C1 segment of cervical spinal cord (tissue), 14 donors: ENCODE measurements around the gene HPN.
A peak's percentile ranks its signal among the peaks of the same experiment; 100 is the strongest.

Experiments used
- DNase-seq, 14 donors: peaks; one replicate each; lab custom pipeline; 2025; lab: John Stamatoyannopoulos, UW

The HPN gene

DNA sequence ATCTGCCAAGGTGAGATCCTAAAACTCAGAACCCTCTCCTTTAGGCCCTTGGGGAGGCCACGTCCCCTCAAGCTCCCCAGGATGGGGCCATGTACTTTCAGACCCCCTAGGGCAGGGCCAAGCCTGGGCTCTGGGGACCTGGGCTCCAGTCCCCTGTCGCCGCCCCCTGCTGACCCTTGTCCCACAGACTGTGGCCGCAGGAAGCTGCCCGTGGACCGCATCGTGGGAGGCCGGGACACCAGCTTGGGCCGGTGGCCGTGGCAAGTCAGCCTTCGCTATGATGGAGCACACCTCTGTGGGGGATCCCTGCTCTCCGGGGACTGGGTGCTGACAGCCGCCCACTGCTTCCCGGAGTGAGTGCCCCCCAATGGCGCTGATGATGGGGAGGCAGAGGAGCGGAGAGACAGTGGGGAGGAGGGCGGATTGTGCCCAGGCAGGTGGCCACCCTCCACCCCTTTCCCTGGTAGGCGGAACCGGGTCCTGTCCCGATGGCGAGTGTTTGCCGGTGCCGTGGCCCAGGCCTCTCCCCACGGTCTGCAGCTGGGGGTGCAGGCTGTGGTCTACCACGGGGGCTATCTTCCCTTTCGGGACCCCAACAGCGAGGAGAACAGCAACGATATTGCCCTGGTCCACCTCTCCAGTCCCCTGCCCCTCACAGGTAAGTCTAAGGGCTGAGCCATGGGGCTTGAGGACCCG lies 18.8 kb downstream of the HPN start:
- no peak for DNase-seq

DNA sequence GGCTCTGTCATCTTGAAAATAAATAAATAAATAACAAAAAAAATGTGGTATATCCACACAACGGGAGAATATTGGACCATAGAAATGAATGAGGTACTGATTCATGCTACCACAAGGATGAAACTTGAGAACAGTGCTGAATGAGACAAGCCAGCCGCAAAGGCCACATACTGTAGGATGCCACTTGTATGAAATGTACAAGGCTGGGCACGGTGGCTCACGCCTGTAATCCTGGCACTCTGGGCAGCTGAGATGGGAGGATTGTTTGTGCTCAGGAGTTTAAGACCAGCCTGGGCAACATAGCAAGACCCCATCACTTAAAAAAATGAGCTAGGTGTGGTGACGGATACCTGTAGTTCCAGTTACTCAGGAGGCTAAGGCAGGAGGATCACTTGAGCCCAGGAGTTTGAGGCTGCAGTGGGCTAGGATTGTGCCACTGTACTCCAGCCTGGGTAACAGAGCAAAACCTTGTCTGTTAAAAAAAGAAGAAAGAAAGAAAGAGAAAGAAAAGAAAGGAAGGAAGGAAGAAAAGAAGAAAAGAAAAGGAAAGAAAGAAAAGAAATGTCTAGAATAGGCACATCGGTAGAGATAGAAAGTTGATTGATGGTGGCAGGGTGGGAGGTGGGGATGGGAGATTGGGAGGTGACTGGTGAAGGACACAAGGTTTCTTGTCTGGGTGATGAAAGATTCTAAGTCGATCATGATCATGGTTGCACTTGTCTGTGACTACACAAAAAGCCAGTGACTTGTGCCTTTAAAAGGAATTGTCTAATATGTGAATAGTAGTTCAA lies 20.3 kb downstream of the HPN start:
- no peak for DNase-seq

DNA sequence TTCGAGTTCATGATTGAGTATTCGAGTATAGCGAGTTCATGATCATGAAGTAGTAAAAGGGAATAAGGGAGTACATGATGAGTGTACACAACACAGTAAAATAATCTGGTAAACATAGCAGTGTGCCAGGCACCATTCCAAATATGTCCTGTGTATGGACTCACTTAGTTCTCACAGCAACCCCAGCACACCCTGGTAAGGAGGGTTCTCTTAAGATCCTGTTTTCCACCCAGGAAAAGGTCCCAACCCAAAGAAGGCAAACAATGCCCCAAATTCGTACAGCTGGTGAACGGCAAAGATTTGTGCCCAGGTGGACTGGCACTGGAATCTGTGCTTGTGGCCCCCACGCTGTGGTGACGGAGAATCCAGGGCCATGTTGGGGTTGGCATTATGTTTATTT lies 21.4 kb downstream of the HPN start:
- DNase-seq: no peak

DNA sequence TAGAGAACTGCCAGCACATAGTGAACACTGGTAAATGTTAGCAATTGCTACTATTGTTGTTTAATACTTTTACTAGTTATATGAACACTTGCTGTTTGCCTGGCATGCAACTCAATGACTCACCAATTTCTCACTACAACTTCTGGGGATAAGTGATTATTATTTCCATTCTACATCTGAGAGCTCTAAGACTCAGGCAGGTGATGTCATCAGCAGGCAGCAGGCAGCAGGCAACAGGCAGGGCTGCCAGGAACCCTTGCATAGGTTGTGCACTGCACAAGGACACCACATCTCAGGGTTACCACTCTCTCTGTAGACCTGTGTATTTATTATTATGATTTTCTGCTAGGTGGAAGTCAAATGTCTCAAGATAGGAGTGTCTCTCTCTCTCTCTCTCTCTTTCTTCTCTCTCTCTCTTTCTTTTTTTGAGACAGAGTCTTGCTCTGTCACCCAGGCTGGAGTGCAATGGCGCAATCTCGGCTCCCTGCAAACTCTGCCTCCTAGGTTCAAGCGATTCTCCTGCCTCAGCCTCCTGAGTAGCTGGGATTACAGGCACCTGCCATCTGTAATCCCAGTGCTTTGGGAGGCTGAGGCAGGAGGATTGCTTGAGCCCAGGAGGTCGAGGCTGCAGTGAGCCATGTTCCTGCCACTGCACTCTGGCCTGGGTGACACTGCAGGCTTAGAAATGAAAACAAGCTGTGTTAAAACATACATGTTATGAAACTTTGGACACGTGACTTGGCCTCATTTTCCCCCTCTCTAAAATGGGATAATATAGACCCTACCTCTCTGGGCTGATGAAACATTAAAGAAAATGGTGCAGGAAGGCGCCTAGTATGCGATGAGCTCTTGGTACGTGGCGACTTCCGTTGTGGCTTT lies 22.7 kb downstream of the HPN start:
- DNase-seq: no peak

DNA sequence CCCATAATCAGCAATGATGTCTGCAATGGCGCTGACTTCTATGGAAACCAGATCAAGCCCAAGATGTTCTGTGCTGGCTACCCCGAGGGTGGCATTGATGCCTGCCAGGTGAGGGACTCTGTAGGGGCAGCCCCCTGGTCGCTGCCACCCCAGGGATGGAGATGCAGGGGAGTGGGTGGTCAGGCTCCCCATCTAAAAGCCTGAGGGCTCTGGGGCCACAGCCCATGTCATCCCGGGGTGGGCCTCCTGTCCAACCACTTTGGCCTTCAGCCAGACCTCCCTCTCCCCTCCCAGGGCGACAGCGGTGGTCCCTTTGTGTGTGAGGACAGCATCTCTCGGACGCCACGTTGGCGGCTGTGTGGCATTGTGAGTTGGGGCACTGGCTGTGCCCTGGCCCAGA lies 24.1 kb downstream of the HPN start:
- no peak for DNase-seq

DNA sequence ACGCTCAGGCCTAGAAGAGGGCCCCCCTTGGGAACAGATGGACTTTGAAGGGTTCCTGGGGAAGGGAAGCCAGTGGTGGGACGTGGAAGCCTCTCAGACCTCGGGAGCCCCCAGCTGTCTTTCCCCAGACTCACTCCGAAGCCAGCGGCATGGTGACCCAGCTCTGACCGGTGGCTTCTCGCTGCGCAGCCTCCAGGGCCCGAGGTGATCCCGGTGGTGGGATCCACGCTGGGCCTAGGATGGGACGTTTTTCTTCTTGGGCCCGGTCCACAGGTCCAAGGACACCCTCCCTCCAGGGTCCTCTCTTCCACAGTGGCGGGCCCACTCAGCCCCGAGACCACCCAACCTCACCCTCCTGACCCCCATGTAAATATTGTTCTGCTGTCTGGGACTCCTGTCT lies 24.6 kb downstream of the HPN start:
- no peak for DNase-seq

DNA sequence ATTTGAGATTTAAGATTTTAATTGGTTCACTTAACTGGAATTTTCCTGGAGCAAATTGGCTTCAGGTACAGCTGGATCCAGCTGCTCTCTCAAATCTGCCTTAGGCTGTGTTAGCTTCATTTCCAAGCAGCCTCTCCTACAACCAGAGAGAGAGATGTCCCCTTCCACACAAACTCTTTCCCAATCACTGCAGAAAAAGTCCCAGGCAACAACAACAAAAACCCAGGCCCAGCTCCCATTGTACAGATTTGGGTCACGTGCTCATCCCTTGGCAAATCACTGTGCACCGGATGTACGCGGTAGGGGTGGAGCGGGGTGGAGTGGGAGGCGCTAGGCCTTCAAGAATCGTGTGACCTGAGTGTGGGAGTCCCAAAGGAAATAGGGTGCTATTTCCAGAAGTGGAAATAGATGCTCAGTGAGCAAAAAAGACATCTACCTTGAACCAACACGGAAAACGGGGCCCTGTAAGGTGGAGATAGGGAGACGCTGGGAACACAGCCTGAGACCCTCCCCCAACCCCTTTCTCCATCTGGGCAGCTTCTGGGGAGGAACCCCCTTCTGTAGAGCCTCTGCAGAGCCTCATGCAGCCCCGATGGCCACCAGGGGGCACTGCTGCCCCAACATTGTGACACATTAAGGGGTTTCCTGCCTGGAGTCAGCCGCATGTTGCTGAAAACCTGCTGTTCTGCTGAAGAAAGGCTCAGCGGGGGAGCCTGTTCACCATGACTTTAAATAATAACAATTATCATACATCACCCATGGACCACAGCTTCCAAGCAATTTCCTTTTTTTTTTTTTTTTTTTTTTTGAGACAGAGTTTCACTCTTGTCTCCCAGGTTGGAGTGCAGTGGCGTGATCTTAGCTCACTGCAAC lies 25.4 kb downstream of the HPN start:
- DNase-seq: peak in 12 of 14 donors; percentile 28 to 84 (median 70)

DNA sequence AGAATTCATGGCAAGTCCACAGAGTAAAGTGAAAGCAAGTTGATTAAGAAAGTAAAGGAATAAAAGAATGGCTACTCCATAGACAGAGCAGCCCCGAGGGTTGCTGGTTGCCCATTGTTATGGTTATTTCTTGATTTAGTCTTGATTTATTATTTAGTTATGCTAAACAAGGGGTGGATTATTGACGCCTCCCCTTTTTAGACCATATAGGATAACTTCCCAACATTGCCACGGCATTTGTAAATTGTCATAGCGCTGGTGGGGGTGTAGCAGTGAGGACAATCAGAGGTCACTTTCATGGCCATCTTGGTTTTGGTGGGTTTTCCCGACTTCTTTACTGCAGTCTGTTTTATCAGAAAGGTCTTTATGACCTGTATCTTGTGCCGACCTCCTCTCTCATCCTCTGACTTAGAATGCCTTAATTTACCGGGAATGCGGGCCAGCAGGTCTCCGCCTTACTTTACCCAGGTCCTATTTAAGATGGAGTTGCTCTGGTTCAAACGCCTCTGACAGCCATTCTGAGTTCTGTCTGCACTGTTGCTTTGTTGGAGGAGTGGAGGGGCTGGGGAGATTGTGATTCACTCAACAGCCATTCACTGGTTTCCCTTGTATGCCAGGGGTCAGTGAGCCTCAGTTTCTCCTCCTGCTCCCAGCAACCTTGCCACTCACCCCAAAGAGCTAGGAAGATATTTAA lies 27.6 kb downstream of the HPN start:
- no peak for DNase-seq

DNA sequence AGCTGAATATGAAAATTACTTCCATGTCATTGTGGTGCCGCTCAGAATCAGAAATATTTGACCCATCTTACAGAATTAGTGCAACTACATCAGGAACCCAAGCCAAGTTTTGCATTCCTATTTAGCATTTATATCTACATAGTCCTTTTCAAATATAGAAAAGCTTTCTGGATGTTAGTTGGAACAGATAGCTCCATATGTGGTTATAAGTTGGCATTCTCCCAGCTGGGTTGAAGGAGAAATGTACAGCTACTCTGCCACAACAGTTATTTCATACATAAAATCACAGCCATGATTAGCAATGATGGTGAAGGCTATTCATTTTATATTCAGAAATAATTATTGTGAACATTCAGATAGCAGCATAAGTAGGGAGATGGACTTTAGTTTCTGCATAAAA lies 28.2 kb downstream of the HPN start:
- no peak for DNase-seq

DNA sequence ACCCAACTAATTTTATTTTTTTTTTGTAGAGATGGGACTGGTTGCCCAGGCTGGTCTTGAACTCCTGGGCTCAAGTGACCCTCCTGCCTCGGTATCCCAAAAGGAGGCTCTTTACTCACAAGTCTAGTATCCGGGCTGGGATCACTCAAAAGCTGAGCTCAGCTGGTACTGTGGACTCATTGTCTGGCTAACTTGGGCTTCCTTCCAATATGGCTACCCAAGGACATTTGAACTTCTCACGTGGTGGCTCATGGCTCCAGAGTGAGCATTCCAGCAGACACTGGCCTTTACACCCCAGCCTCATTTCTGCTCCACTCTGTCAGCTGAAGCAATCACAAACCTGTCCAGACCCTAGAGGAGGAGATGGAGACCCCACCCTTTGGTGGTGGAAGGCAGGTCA lies 28.9 kb downstream of the HPN start:
- no peak for DNase-seq

DNA sequence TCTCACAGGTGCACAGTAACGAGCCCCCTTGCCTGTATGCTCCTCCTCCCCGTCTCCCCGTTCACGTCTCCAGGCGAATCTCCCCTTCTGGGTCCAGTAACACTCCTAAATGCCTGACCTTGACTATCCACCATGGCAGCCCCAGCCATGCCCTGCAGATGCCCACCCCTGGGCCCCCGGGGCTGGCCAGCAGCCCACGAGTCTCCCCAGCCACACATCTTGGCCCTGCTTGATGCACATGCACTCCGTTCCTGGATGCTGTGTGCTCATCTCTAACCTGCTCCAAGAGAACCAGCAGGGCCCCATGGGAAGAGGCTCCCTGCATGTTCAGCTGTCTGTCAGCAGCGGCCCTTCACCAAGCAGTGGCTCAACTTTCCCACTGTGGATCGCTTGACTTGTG lies 32.0 kb downstream of the HPN start:
- DNase-seq: no peak

DNA sequence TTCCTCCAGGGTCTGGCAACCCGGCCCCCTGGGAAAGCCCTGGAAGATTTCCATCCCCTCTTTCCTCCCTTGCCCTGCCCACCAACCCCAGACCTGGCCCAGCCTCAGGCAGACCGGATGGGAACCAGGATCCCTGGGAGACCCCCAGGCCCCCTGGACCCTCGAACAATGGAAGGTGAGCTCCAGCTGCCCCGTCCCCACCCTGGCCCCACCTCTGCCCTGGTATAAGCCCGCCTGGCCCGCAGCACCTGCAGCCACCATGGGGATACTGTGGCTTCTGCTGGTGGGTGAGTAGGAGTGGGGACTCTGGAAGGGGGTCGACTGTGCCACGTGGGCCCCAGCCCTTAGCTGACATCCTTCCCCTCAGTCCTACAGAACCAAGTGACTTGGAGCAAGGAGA lies 32.4 kb downstream of the HPN start:
- no peak for DNase-seq

DNA sequence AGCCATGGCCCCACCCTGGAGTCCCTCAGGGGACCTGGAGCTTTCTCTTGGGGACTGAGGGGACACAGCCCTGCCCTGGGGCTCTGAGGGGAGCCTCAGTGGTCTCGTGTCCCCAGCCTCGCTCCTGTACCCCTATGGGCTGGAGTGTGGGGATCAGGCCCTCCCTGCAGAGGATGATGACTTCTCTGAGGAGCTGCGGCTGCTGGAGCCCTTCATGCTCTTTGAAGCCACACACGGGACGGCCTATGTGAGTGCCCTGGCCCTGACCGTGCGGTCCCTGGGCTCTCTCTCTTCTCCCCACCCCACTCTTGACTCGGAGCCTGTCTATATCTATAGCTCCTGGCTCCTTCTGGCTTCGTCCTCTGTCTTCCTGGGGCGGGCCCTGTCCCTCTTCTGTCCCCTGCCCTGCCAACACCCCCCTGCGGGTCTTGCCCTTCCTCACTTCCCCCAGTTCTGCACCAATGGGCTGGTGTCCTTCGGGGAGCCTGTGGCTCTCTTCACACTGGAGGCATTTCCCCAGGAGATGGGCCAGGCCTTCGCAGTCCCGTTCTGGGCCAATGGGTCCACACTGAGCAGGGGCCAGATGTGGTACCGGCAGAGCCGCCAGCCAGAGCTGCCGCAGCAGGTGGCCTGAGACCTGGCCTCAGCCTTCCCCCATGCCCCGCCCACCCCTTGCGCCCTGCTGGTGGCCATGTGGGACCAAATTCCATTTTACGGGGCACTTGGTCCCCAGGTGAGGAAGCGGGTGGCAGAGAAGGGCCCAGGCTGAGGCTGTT lies 33.1 kb downstream of the HPN start:
- DNase-seq: no peak

DNA sequence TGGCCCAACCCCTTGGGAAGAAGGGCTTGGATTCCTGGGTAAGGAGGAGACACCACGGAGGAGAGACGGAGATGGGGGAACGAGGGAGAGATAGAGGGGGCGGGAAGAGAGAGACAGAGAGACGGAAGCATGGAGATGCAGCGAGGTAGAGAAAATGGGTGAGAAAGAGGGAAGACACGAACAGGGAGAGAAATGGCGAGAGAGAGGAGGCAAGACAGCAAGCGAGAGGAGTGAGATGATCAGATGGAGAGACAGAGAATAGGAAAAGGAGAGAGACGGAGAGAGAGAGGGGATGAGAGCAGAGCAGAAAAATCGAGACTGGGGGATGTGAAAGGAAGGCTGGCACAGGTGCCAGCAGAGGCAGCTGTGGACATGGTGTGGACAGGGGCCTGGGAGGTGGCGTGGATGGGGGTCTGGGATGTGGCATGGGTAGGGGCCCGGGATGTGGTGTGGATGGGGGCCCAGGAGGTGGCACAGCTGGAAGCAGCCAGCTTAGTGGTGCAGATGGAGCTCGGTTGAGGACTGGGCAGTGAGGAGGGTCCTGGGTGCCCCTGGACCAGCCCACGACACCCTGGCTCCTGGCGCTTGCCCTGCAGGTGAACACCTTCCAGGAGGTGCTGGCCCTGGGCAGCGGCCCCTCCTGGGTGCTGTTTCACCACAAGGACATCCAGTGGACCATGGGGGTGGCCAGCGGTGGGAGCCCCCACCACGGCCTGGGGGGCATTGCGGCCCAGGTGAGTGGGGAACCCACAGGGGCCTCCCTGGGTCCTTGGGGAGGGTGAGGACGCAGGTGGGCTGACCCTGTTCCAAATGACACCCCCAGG lies 33.9 kb downstream of the HPN start:
- no peak for DNase-seq

DNA sequence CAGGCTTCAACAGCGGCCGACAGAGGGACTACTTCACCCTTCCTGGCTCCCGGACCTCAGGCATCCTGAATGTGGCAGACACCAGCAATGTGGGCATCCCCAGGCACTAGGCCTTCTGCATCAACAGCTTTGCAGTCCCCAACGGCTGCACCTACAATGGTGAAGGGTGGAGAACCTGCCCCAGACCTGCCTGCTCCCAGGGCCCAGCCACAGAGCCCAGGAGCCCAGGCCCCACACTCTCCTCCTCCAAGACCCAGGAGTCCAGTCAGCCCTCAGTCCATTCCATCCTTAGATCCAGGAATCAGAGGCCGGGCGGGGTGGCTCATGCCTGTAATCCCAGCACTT lies 34.5 kb downstream of the HPN start:
- DNase-seq: no peak

DNA sequence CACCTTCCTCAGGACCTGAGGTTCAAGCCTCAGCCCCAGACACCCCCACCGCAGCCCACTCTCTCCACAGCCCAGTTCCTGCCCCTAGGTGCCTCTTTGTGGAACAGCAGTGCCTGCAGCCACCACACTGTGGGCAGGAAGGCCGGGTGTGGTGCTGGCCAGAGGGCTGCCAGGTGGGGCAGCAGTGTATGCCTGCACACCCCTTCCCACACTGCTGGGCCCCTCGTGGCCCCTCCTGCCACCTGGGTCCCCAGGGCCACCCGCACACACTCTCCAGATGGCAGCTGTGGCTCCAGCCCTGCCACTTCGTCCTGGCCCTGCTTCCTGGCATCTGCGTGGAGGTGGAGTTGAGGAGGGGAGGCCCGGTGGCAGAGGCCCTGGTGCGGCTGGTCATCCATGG lies 35.1 kb downstream of the HPN start:
- no peak for DNase-seq

DNA sequence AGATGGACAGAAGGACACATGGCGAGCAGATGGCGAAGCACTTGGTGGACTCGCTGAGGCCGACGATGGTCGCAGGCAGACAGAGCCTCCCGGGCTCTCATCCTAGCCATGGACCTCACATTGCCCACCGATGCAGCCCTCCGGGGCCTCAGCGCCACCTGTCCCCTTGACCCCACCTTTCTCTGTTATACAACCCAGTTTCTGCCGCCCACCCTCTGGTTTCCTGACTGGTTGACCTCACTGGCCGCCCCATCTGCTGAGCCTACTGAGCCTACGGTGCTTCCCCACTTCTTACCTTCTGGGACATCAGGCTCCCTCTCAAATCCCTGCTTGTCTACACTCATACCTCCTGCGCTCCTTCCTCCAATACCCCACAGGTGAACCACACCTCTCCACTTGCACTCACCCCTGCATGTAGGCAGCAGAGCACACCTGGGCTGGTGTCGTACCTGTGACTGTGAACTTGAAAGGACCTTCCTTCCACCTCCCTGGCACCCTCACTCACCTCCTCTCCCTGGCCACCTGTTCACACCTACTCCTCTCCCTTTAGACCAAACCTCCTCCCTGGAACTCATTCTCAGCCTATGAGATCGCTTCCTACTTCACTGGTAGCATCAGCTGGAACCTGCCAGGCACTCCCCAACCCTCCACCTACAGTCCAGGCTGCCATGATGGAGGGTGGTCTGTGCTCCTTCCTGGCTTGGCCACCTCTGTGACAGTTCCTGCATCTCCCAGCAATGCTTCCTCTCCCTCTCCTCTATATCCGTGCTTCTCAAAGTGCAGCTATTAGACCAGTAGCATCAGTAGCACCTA lies 36.1 kb downstream of the HPN start:
- DNase-seq: no peak

DNA sequence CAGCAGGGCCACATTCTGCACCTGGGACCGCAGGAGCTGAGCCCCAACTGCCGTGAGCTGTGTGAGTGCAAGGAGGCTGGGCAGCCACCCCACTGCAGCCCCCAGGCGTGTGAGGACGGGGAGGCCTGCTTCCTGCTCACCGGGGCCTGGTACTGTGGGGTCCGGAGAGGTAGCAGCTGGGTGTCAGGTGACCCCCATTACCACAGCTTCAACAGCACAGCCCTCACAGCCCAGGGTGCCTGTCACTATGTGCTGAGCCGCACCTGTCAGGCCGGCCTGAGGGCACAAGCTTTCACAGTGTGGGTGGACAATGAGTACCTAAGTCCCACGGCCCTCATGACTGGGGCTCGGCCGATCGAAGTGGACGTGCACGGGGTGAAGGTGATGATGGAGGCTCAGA lies 38.3 kb downstream of the HPN start:
- no peak for DNase-seq
